ENCODE results near the gene AEBP1. TPM values are rescaled to one million over a fixed set of nuclear protein-coding genes. Genes with fewer than 3 reads are reported as not detected.

AEBP1 gene
- total RNA-seq, 1 experiment from 2014 or later, result 49.3 TPM

GRCh38 chr7:44155191-44156185 lies 51.3 kb downstream of the AEBP1 start:
- Mint-ChIP-seq H3K4me1 (peaks cover 3 to 7% of the 10 kb centered on the region in 2 experiments; a peak in 2 of 4 replicates), H3K36me3 (ENCODE audit: insufficient read depth in 1 of 3, low read depth in 3 of 3) (no peaks in the 10 kb centered on the region), H3K27ac (no peak overlapping the region; a peak in 1 of 7 replicates), H3K4me3 (no peak overlapping the region), H3K9me3 (no peaks in the 10 kb centered on the region), H3K27me3 (ENCODE audit: low read depth) (no peaks in the 10 kb centered on the region; the same call in 1 of the 2 replicates)
- no peak overlapping the region for H3K18ac ChIP-seq (ENCODE audit: insufficient read length, low read depth, low read length)
- no peak overlapping the region for H3K4ac ChIP-seq (ENCODE audit: low read depth, low read length)
- no peaks in the 10 kb centered on the region for H3K79me2 ChIP-seq (ENCODE audit: insufficient read depth, low read length)
- no peak for TF ChIP-seq CTCF (conservative IDR thresholded peaks at IDR 0.05)
- H2BK5ac ChIP-seq (ENCODE audit: insufficient read length, low read length), result no peak overlapping the region
- H2BK20ac ChIP-seq (ENCODE audit: low read depth, low read length, poor library complexity, severe bottlenecking), result no peak overlapping the region
- H3K14ac ChIP-seq (ENCODE audit: insufficient read depth, low read length), result no peak overlapping the region; the same call in 1 of the 2 replicates
- H2BK120ac ChIP-seq (ENCODE audit: low read depth, low read length, poor library complexity, severe bottlenecking), result no peak overlapping the region
- no peaks in the 10 kb centered on the region for H3K79me1 ChIP-seq (ENCODE audit: insufficient read depth, low read depth, low read length, poor library complexity, severe bottlenecking)
- no peak overlapping the region for H2BK12ac ChIP-seq (ENCODE audit: insufficient read length, low read depth, low read length)
- H2AK5ac ChIP-seq (ENCODE audit: insufficient read length, low read length), result no peak overlapping the region
- no peak overlapping the region for H3T11ph ChIP-seq (ENCODE audit: low read length)
- H4K5ac ChIP-seq (ENCODE audit: insufficient read length, low read depth, low read length), result no peak overlapping the region
- H3K4me1 ChIP-seq (ENCODE audit: insufficient read depth, low read length), result no peaks in the 10 kb centered on the region
- no peak overlapping the region for H3K23ac ChIP-seq (ENCODE audit: insufficient read length, low read depth, low read length)
- DNase-seq, result no peak
- H3K9me3 ChIP-seq (ENCODE audit: control insufficient read depth, low read depth, low read length), result no peaks in the 10 kb centered on the region
- H3K9ac ChIP-seq (ENCODE audit: extremely low read depth, insufficient read length, low read length), result no peak overlapping the region
- no peaks in the 10 kb centered on the region for H3K27me3 ChIP-seq (ENCODE audit: insufficient read depth, low read length)
- no peaks in the 10 kb centered on the region for H3K23me2 ChIP-seq (ENCODE audit: insufficient read length, low read depth, low read length, poor library complexity, severe bottlenecking)
- no peak overlapping the region for H4K91ac ChIP-seq (ENCODE audit: insufficient read length, low read depth, low read length)
- no peak overlapping the region for H2BK15ac ChIP-seq (ENCODE audit: low read depth, low read length)
- H2AFZ ChIP-seq (ENCODE audit: low read length), result no peak overlapping the region
- WGBS (ENCODE audit: extremely low coverage, insufficient read length, low lambda C conversion rate), result no CpG with 5 or more reads among the region's 8 CpGs
- H3K56ac ChIP-seq (ENCODE audit: insufficient read length, low read depth, low read length), result no peak overlapping the region
- H3K27ac ChIP-seq (ENCODE audit: insufficient read length, low read depth, low read length), result no peak overlapping the region
- no peak overlapping the region for H3K4me2 ChIP-seq (ENCODE audit: insufficient read depth, insufficient read length, low read length)
- no peak overlapping the region for H4K8ac ChIP-seq (replicated peaks; ENCODE audit: insufficient read length, low read depth, low read length)
- no peaks in the 10 kb centered on the region for H4K20me1 ChIP-seq (ENCODE audit: control insufficient read depth, insufficient read depth, insufficient read length)
